ENCODE data around the gene CCN6. TPM values are rescaled to one million over a fixed set of nuclear protein-coding genes. Genes with fewer than 3 reads are reported as not detected.
"Not testable (repeated sequence)": the region's sequence is repeated elsewhere in the genome, so short reads cannot be mapped to it uniquely, and the experiment has no call there.

CCN6 gene
- total RNA-seq, 1 donor from 2014 or later = not detected

DNA sequence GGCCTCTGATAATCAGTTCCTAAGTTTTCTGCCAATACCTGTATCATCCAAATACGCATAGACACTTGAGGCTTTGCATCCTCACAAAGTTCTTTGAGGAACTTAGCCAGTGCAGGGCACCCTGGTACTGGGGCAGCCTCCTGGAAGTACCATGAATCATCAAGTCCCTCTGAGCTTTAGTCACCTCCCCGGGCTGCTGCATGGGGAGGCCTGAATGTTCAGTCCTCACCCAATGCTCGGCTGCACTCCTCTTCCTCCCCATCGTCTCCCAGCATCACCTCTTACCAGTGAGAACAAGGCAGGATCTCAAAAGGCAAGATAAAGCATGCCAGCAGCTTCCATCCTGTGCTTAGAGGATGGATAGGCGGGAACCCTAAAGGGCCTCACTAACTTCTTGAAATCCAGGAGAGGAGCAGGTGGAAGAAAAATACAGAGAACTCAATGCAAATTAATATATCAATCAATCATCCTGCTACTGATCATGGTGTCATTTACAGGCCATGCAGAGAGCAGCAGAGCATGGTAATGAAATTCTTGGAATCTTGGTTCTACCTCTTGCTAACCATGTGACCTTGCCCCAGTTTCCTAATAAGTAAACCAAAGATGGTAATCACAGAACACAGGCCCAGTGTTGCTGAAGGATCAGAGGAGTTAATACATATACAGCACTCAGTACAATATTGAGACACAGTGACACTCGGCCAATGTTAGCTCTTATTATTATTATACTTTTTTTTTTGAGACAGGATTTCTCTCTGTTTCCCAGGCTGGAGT is 4.7 kb upstream of the CCN6 start:
- TF ChIP-seq CTCF (IDR thresholded peaks at IDR 0.05) = no peak
- no peak for TF ChIP-seq POLR2A (IDR thresholded peaks at IDR 0.05)
- no peak for TF ChIP-seq POLR2AphosphoS5 (IDR thresholded peaks at IDR 0.05; ENCODE audit: insufficient read depth in 1 of 2, low read depth in 1 of 2)
- H3K27me3 ChIP-seq = no peaks in the 10 kb centered on the region
- intact Hi-C loops (cut with DNase I) = no loop called here

DNA sequence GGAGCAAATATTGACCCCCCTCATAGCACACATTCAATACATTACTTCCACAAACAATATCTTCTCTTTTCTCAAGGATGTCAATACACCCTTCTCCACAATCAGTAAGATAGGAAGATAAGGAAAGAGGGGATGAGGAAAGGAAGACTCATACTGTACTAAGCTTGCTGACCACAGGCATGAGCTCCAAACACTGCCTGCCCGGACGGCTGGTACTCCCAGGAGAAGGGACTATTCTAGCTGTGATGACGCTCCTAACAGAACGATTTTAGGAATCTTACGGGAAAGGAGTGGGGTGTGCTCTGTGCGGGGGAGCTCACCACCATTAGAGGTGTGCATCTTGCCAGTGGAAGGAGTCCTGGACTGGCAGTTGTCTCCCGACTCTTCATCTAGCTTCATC is 3.9 kb upstream of the CCN6 start:
- intact Hi-C loops (cut with DNase I) = loop anchor here (10.0 kb wide), 1 partner anchor 795 kb away; a partner anchor contains a TSS
- H3K36me3 ChIP-seq = no peaks in the 10 kb centered on the region

More for the DNA sequence above, 4.7 kb upstream of the CCN6 start:
- Histone ChIP-seq H3K4me1 (peaks cover under 1% of the 10 kb centered on the region), H3K27ac (no peak overlapping the region), H3K4me3 (no peak overlapping the region), H3K9me3 (no peaks in the 10 kb centered on the region), H3K36me3 (no peaks in the 10 kb centered on the region)
- DNase-seq (ENCODE audit: extremely low spot score in 2 of 2) = no peak

DNA sequence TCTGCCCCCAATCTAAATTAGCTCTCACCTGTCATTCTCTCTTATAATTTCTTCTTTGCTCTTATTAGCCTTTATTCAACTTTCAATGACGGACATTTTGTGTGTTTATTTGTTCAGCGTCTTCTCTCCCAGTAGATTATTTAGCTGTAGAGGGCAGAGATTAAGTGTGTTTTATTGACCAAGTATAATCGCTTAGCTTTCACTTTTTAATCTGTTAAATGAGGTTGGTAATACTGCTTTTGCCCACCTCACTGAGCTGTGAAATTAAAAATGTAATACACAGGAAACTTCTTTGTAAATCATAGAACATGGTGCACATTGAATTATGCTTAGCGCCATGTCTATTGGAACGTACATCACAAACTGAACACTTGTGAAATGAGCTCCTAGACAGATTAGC is 3.5 kb upstream of the CCN6 start:
- no peak for TF ChIP-seq POLR2AphosphoS5 (IDR thresholded peaks at IDR 0.05; ENCODE audit: insufficient read depth in 1 of 2, low read depth in 1 of 2)
- intact Hi-C loops (cut with DNase I) = loop anchor here (10.0 kb wide), 1 partner anchor 796 kb away; a partner anchor contains a TSS
- no peak overlapping the region for H3K4me3 ChIP-seq
- no peaks in the 10 kb centered on the region for H3K27me3 ChIP-seq
- H3K27ac ChIP-seq = no peak overlapping the region
- H3K9me3 ChIP-seq = no peaks in the 10 kb centered on the region
- no peak for DNase-seq (ENCODE audit: extremely low spot score in 2 of 2)
- H3K4me1 ChIP-seq = no peaks in the 10 kb centered on the region
- H3K36me3 ChIP-seq = no peaks in the 10 kb centered on the region

More for the DNA sequence above, 3.9 kb upstream of the CCN6 start:
- Histone ChIP-seq H3K27ac (no peak overlapping the region), H3K4me1 (no peaks in the 10 kb centered on the region), H3K9me3 (no peaks in the 10 kb centered on the region), H3K4me3 (no peak overlapping the region), H3K27me3 (no peaks in the 10 kb centered on the region)
- no peak for DNase-seq (ENCODE audit: extremely low spot score in 2 of 2)
- TF ChIP-seq CTCF (IDR thresholded peaks at IDR 0.05) (no peak), POLR2AphosphoS5 (IDR thresholded peaks at IDR 0.05; ENCODE audit: insufficient read depth in 1 of 2, low read depth in 1 of 2) (no peak), POLR2A (IDR thresholded peaks at IDR 0.05) (no peak)

GRCh38 chr6:112051251-112051740 is 2.6 kb upstream of the CCN6 start:
- not testable (repeated sequence) for H3K4me1 ChIP-seq; H3K27ac ChIP-seq; H3K9me3 ChIP-seq; H3K4me3 ChIP-seq; DNase-seq (ENCODE audit: extremely low spot score in 2 of 2); H3K27me3 ChIP-seq; H3K36me3 ChIP-seq
- intact Hi-C loops (cut with DNase I) = loop anchor here (10.0 kb wide), 1 partner anchor 796 kb away; a partner anchor contains a TSS

GRCh38 chr6:112054555-112055190 is 769 bp downstream of the CCN6 start:
- intact Hi-C loops (cut with DNase I) = loop anchor here (10.0 kb wide), 1 partner anchor 800 kb away; a partner anchor contains a TSS
- Histone ChIP-seq H3K27me3 (no peaks in the 10 kb centered on the region), H3K4me3 (no peak overlapping the region), H3K9me3 (no peaks in the 10 kb centered on the region), H3K36me3 (no peaks in the 10 kb centered on the region), H3K4me1 (no peaks in the 10 kb centered on the region), H3K27ac (no peak overlapping the region)
- TF ChIP-seq POLR2AphosphoS5 (IDR thresholded peaks at IDR 0.05; ENCODE audit: insufficient read depth in 1 of 2, low read depth in 1 of 2) = no peak
- TF ChIP-seq POLR2A (IDR thresholded peaks at IDR 0.05) = no peak
- TF ChIP-seq CTCF (IDR thresholded peaks at IDR 0.05) = no peak
- no peak for DNase-seq (ENCODE audit: extremely low spot score in 2 of 2)

All from vagina (tissue), 2 donors.